Stimulated activated CD8-positive, alpha-beta memory T cell treated with anti-CD3 and anti-CD28 coated beads, Interleukin-4, amount 100 ng/mL, for 48 hours (primary cell): ENCODE data around the gene EIF2S2.

Experiments used
- DNase-seq: peaks from one replicate; pipeline ENCODE4 v3.0.0-alpha.2; 2020

EIF2S2 gene

GRCh38 chr20:34061695-34062094, 50.3 kb downstream of the EIF2S2 start:
- no peak for DNase-seq

- DNase-seq: no peak
Measured at GRCh38 chr20:34060970-34061369, 51.1 kb downstream of the EIF2S2 start.

- DNase-seq: no peak
Measured at GRCh38 chr20:34058831-34059230, 53.2 kb downstream of the EIF2S2 start.

GRCh38 chr20:34055290-34055689, 56.8 kb downstream of the EIF2S2 start:
- DNase-seq: no peak

- no peak for DNase-seq
Measured at GRCh38 chr20:34052414-34052813, 59.6 kb downstream of the EIF2S2 start.

- DNase-seq: no peak
Measured at GRCh38 chr20:34049897-34050695, 61.9 kb downstream of the EIF2S2 start.

- DNase-seq: no peak
Measured at GRCh38 chr20:34049389-34049788, 62.7 kb downstream of the EIF2S2 start.

- DNase-seq: no peak
Measured at GRCh38 chr20:34047917-34048316, 64.1 kb downstream of the EIF2S2 start.

- no peak for DNase-seq
Measured at GRCh38 chr20:34047010-34047687, 64.9 kb downstream of the EIF2S2 start.

- no peak for DNase-seq
Measured at GRCh38 chr20:34045930-34046725, 65.9 kb downstream of the EIF2S2 start.

- DNase-seq: no peak
Measured at GRCh38 chr20:34045294-34045693, 66.7 kb downstream of the EIF2S2 start.

- no peak for DNase-seq
Measured at GRCh38 chr20:34043025-34043424, 69.0 kb downstream of the EIF2S2 start.

GRCh38 chr20:34042262-34042661, 69.8 kb downstream of the EIF2S2 start:
- no peak for DNase-seq

- DNase-seq: no peak
Measured at GRCh38 chr20:34041226-34041625, 70.8 kb downstream of the EIF2S2 start.

- no peak for DNase-seq
Measured at GRCh38 chr20:34040300-34040995, 71.6 kb downstream of the EIF2S2 start.
